Stimulated activated effector memory CD8-positive, alpha-beta T cell treated with anti-CD3 and anti-CD28 coated beads, Interleukin-12 subunit alpha, Interleukin-12 subunit beta, amount 100 ng/mL, for 72 hours (primary cell): ENCODE results near the gene LRCH4.

ENCODE experiments used
- ATAC-seq: fragments of 150-1000 bp; cut with Tn5 transposase; 2 replicates; pipeline ENCODE4 v1.10.0; 2021
- DNase-seq, 2 donors: peaks; one replicate each; pipeline ENCODE4 v3.0.0; 2021 to 2022; ENCODE audit warnings: low spot score in 2 of 2
- H3K27ac Mint-ChIP-seq: one replicate; pipeline ENCODE4 v1.8.0; 2022; ENCODE audit warnings: mild to moderate bottlenecking, mixed read lengths
- H3K36me3 Mint-ChIP-seq: one replicate; pipeline ENCODE4 v1.8.0; 2022; ENCODE audit warnings: mild to moderate bottlenecking, mixed read lengths
- H3K4me1 Mint-ChIP-seq: one replicate; pipeline ENCODE4 v1.8.0; 2022; ENCODE audit warnings: mixed read lengths
- H3K4me3 Mint-ChIP-seq: one replicate; pipeline ENCODE4 v1.8.0; 2022; ENCODE audit warnings: mild to moderate bottlenecking, mixed read lengths
- H3K9me3 Mint-ChIP-seq: one replicate; pipeline ENCODE4 v1.8.0; 2022; ENCODE audit warnings: mixed read lengths

LRCH4 gene

GRCh38 chr7:100585511-100586265 is at the start of gene LRCH4:
LRCH4 (minus strand) TSS chr7:100586129; CDS start chr7:100586100, 29 bp downstream.
- peak in 1 of 2 donors; percentile 38 for DNase-seq
- H3K36me3 Mint-ChIP-seq: peaks cover 33% of the 10 kb centered on the region
- peak within 1 kb of the TSS; percentile 97 for H3K4me3 Mint-ChIP-seq
- peak within 1 kb of the TSS; percentile 93 for H3K27ac Mint-ChIP-seq
- no peaks in the 10 kb centered on the region for H3K9me3 Mint-ChIP-seq
- peaks cover 44% of the 10 kb centered on the region for H3K4me1 Mint-ChIP-seq
- peak; percentile 35 for ATAC-seq

GRCh38 chr7:100632951-100633717 is 47.2 kb upstream of the LRCH4 start:
- peak; percentile 84 for ATAC-seq
- Mint-ChIP-seq H3K9me3 (no peaks in the 10 kb centered on the region), H3K27ac (peak overlapping the region; percentile 92), H3K4me3 (peak overlapping the region; percentile 80), H3K4me1 (peaks cover 37% of the 10 kb centered on the region), H3K36me3 (peaks cover 23% of the 10 kb centered on the region)
- peak; percentile 48 to 83 for DNase-seq

GRCh38 chr7:100630066-100630465 is 44.1 kb upstream of the LRCH4 start:
- Mint-ChIP-seq H3K27ac (peak overlapping the region; percentile 68), H3K4me1 (peaks cover 62% of the 10 kb centered on the region), H3K4me3 (no peak overlapping the region), H3K36me3 (peaks cover 14% of the 10 kb centered on the region), H3K9me3 (no peaks in the 10 kb centered on the region)
- no peak for DNase-seq
- no peak for ATAC-seq

- peak overlapping the region; percentile 68 for H3K27ac Mint-ChIP-seq
- H3K4me1 Mint-ChIP-seq: peaks cover 60% of the 10 kb centered on the region
- DNase-seq: peak in 1 of 2 donors; percentile 65
- H3K36me3 Mint-ChIP-seq: peaks cover 6% of the 10 kb centered on the region
- no peak for ATAC-seq
- H3K4me3 Mint-ChIP-seq: no peak overlapping the region
- H3K9me3 Mint-ChIP-seq: no peaks in the 10 kb centered on the region
These were observed 43.3 kb upstream of the LRCH4 start for GRCh38 chr7:100629117-100629716.

- Mint-ChIP-seq H3K36me3 (no peaks in the 10 kb centered on the region), H3K4me3 (peak overlapping the region; percentile 74), H3K27ac (peak overlapping the region; percentile 91), H3K9me3 (no peaks in the 10 kb centered on the region), H3K4me1 (peaks cover 47% of the 10 kb centered on the region)
- ATAC-seq (no peak), DNase-seq (no peak)
These were observed 41.3 kb upstream of the LRCH4 start for GRCh38 chr7:100627238-100627549.

GRCh38 chr7:100626530-100627237 is 40.8 kb upstream of the LRCH4 start:
- H3K4me1 Mint-ChIP-seq: peaks cover 45% of the 10 kb centered on the region
- peak overlapping the region; percentile 74 for H3K4me3 Mint-ChIP-seq
- DNase-seq (peak; percentile 62 to 86), ATAC-seq (peak; percentile 95)
- peak overlapping the region; percentile 91 for H3K27ac Mint-ChIP-seq
- no peaks in the 10 kb centered on the region for H3K36me3 Mint-ChIP-seq
- H3K9me3 Mint-ChIP-seq: no peaks in the 10 kb centered on the region

- no peak for ATAC-seq
- peak overlapping the region; percentile 74 for H3K4me3 Mint-ChIP-seq
- H3K36me3 Mint-ChIP-seq: no peaks in the 10 kb centered on the region
- peaks cover 45% of the 10 kb centered on the region for H3K4me1 Mint-ChIP-seq
- peak overlapping the region; percentile 91 for H3K27ac Mint-ChIP-seq
- no peaks in the 10 kb centered on the region for H3K9me3 Mint-ChIP-seq
- no peak for DNase-seq
These were observed 40.1 kb upstream of the LRCH4 start for GRCh38 chr7:100626055-100626454.

GRCh38 chr7:100623951-100624824 is 38.3 kb upstream of the LRCH4 start:
- ATAC-seq (no peak), DNase-seq (no peak)
- peak overlapping the region; percentile 41 for H3K27ac Mint-ChIP-seq
- peaks cover 33% of the 10 kb centered on the region for H3K4me1 Mint-ChIP-seq
- H3K36me3 Mint-ChIP-seq: no peaks in the 10 kb centered on the region
- no peaks in the 10 kb centered on the region for H3K9me3 Mint-ChIP-seq
- H3K4me3 Mint-ChIP-seq: no peak overlapping the region

- Mint-ChIP-seq H3K27ac (no peak overlapping the region), H3K9me3 (no peaks in the 10 kb centered on the region), H3K4me1 (peaks cover 14% of the 10 kb centered on the region), H3K4me3 (no peak overlapping the region), H3K36me3 (no peaks in the 10 kb centered on the region)
- ATAC-seq (no peak), DNase-seq (no peak)
These were observed 35.6 kb upstream of the LRCH4 start for GRCh38 chr7:100621554-100621953.

- H3K4me1 Mint-ChIP-seq: peaks cover 6% of the 10 kb centered on the region
- DNase-seq (no peak), ATAC-seq (no peak)
- no peak overlapping the region for H3K4me3 Mint-ChIP-seq
- no peaks in the 10 kb centered on the region for H3K9me3 Mint-ChIP-seq
- peak overlapping the region; percentile 14 for H3K27ac Mint-ChIP-seq
- H3K36me3 Mint-ChIP-seq: no peaks in the 10 kb centered on the region
These were observed 34.9 kb upstream of the LRCH4 start for GRCh38 chr7:100620804-100621203.

GRCh38 chr7:100620239-100620638 is 34.3 kb upstream of the LRCH4 start:
- ATAC-seq (no peak), DNase-seq (no peak)
- Mint-ChIP-seq H3K27ac (peak overlapping the region; percentile 14), H3K4me1 (peaks cover under 1% of the 10 kb centered on the region), H3K4me3 (no peak overlapping the region), H3K36me3 (no peaks in the 10 kb centered on the region), H3K9me3 (no peaks in the 10 kb centered on the region)

GRCh38 chr7:100614308-100614861 is 28.5 kb upstream of the LRCH4 start:
- Mint-ChIP-seq H3K4me3 (peak overlapping the region; percentile 94), H3K4me1 (peaks cover 27% of the 10 kb centered on the region), H3K27ac (peak overlapping the region; percentile 2), H3K36me3 (peaks cover 27% of the 10 kb centered on the region), H3K9me3 (no peaks in the 10 kb centered on the region)
- no peak for ATAC-seq
- DNase-seq: no peak

- Mint-ChIP-seq H3K36me3 (peaks cover 27% of the 10 kb centered on the region), H3K4me3 (peak overlapping the region; percentile 94), H3K27ac (peak overlapping the region; percentile 2), H3K4me1 (peaks cover 27% of the 10 kb centered on the region), H3K9me3 (no peaks in the 10 kb centered on the region)
- ATAC-seq (no peak), DNase-seq (no peak)
These were observed 27.7 kb upstream of the LRCH4 start for GRCh38 chr7:100613412-100614175.
